NT2/D1 (cell line): ENCODE measurements around the gene PSKH1.
A peak's percentile ranks its signal among the peaks of the same experiment; 100 is the strongest.

Source experiments
- DNase-seq: peaks from one replicate; pipeline ENCODE4 v3.0.0-alpha.2; 2011; ENCODE audit warnings: low read depth, low spot score
- H3K27me3 ChIP-seq: 2 replicates; pipeline ENCODE4 v1.6.0; 2011; ENCODE audit warnings: mild to moderate bottlenecking; ENCODE audit not compliant: insufficient read length, insufficient read depth
- H3K36me3 ChIP-seq: 2 replicates; pipeline ENCODE4 v1.6.1; 2011; ENCODE audit warnings: mild to moderate bottlenecking, low read length, mixed read lengths; ENCODE audit not compliant: insufficient read depth, insufficient read length
- H3K4me1 ChIP-seq: 2 replicates; pipeline ENCODE4 v1.5.1; 2011; ENCODE audit not compliant: insufficient read depth, insufficient read length
- H3K4me3 ChIP-seq: 2 replicates; pipeline ENCODE4 v1.5.1; 2011; ENCODE audit warnings: low read depth; ENCODE audit not compliant: insufficient read length
- H3K9ac ChIP-seq: 2 replicates; pipeline ENCODE4 v1.6.0; 2011; ENCODE audit warnings: low read depth; ENCODE audit not compliant: insufficient read length
- H3K9me3 ChIP-seq: 2 replicates; pipeline ENCODE4 v1.5.1; 2011; ENCODE audit warnings: mild to moderate bottlenecking, low read length; ENCODE audit not compliant: insufficient read depth
- SUZ12 ChIP-seq: IDR thresholded peaks from 2 replicates; pipeline ENCODE4 v1.6.1; 2011; ENCODE audit not compliant: insufficient read length, insufficient read depth; ENCODE audit errors: extremely low read depth
- YY1 ChIP-seq: IDR thresholded peaks from 2 replicates; pipeline ENCODE4 v1.6.1; 2011; ENCODE audit not compliant: insufficient read length, insufficient read depth
- ZNF274 ChIP-seq: IDR thresholded peaks from 2 replicates; pipeline ENCODE4 v1.6.1; 2011; ENCODE audit warnings: mild to moderate bottlenecking, low read depth, low read length

Gene PSKH1

GRCh38 chr16:67847064-67847861, 45.8 kb upstream of the PSKH1 start, which contains the start of gene CENPT:
Gene CENPT, minus strand, starts transcription at chr16:67847693. Its CDS starts 13,834 bp downstream, at chr16:67833859.
- H3K4me1 ChIP-seq = peaks cover 8% of the 10 kb centered on the region
- H3K27me3 ChIP-seq = no peaks in the 10 kb centered on the region
- peaks cover 63% of the 10 kb centered on the region for H3K36me3 ChIP-seq
- no peaks in the 10 kb centered on the region for H3K9me3 ChIP-seq
- TF ChIP-seq SUZ12 = no peak
- TF ChIP-seq ZNF274 = no peak
- TF ChIP-seq YY1 = no peak
- DNase-seq = no peak
- peak within 1 kb of the TSS; percentile 94 for H3K4me3 ChIP-seq
- peak within 1 kb of the TSS; percentile 98 for H3K9ac ChIP-seq

DNA sequence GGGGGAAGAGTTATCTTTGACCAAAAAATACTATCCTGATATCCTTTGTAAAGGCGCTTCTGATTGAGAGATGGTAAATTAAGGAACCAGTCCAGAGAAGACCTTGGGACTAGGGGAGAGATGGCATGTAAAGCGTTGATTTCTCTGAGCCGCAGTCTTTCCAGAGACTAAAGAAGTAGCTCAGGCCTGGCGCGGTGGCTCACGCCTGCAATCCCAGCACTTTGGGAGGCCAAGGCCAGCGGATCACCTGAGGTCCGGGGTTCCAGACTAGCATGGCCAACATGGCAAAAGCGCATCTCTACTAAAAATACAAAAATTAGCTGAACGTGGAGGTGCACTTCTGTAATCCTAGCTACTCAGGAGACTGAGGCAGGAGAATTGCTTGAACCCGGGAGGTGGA, 44.9 kb upstream of the PSKH1 start:
- Histone ChIP-seq H3K27me3 (no peaks in the 10 kb centered on the region), H3K9me3 (no peaks in the 10 kb centered on the region), H3K36me3 (peaks cover 64% of the 10 kb centered on the region), H3K4me3 (peak overlapping the region; percentile 94), H3K4me1 (peaks cover 8% of the 10 kb centered on the region), H3K9ac (peak overlapping the region; percentile 98)
- no peak for DNase-seq
- TF ChIP-seq SUZ12 (no peak), ZNF274 (no peak)

- Histone ChIP-seq H3K4me3 (no peak overlapping the region), H3K9ac (no peak overlapping the region), H3K36me3 (peaks cover 68% of the 10 kb centered on the region), H3K4me1 (peaks cover 25% of the 10 kb centered on the region), H3K9me3 (no peaks in the 10 kb centered on the region), H3K27me3 (no peaks in the 10 kb centered on the region)
- no peak for DNase-seq
- TF ChIP-seq YY1 (no peak), ZNF274 (no peak), SUZ12 (no peak)
Observed at GRCh38 chr16:67853670-67854069, 39.4 kb upstream of the PSKH1 start.

- no peak for DNase-seq
- TF ChIP-seq YY1 (no peak), ZNF274 (no peak), SUZ12 (no peak)
- Histone ChIP-seq H3K9ac (no peak overlapping the region), H3K9me3 (no peaks in the 10 kb centered on the region), H3K4me3 (no peak overlapping the region), H3K36me3 (peaks cover 66% of the 10 kb centered on the region), H3K27me3 (no peaks in the 10 kb centered on the region), H3K4me1 (peaks cover 23% of the 10 kb centered on the region)
Observed at GRCh38 chr16:67855789-67856188, 37.3 kb upstream of the PSKH1 start.

- TF ChIP-seq SUZ12 (no peak), ZNF274 (no peak), YY1 (no peak)
- peaks cover 72% of the 10 kb centered on the region for H3K36me3 ChIP-seq
- no peaks in the 10 kb centered on the region for H3K9me3 ChIP-seq
- H3K4me1 ChIP-seq = peaks cover 27% of the 10 kb centered on the region
- no peaks in the 10 kb centered on the region for H3K27me3 ChIP-seq
- no peak overlapping the region for H3K9ac ChIP-seq
- DNase-seq = no peak
- no peak overlapping the region for H3K4me3 ChIP-seq
Observed at GRCh38 chr16:67856927-67857546, 36.0 kb upstream of the PSKH1 start.

GRCh38 chr16:67857547-67858233, 35.4 kb upstream of the PSKH1 start:
- Histone ChIP-seq H3K9me3 (no peaks in the 10 kb centered on the region), H3K36me3 (peaks cover 74% of the 10 kb centered on the region), H3K9ac (no peak overlapping the region), H3K4me1 (peaks cover 29% of the 10 kb centered on the region), H3K4me3 (no peak overlapping the region), H3K27me3 (no peaks in the 10 kb centered on the region)
- DNase-seq = peak; percentile 81
- no peak for TF ChIP-seq YY1
- TF ChIP-seq SUZ12 = no peak
- TF ChIP-seq ZNF274 = no peak

DNA sequence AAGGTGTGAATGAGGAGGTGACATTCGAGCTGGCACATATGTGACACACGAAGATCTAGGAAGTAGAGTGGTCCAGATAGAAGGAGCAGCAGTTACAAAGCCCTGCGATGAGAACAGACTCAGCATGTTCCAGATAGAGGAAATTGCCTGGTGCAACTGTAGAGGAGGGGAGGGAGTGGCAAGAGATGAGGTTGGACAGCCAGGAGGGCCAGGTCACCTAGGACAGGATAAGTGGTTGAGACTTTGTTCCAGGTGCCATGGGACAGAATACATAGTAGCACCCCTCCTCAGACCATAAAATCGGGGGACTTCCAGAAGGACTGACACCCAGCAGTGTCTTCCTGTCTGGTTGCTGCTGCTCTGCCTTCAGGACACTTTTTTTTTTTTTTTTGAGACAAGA, 34.6 kb upstream of the PSKH1 start:
- no peak for DNase-seq
- Histone ChIP-seq H3K9ac (no peak overlapping the region), H3K4me3 (no peak overlapping the region), H3K9me3 (no peaks in the 10 kb centered on the region), H3K36me3 (peaks cover 76% of the 10 kb centered on the region), H3K4me1 (peaks cover 33% of the 10 kb centered on the region), H3K27me3 (no peaks in the 10 kb centered on the region)
- TF ChIP-seq YY1 (no peak), ZNF274 (no peak), SUZ12 (no peak)
